ENCODE data around the gene NRN1. TPM values are rescaled to one million over a fixed set of nuclear protein-coding genes. Genes with fewer than 3 reads are reported as not detected.
"Not testable (repeated sequence)": the region's sequence is repeated elsewhere in the genome, so short reads cannot be mapped to it uniquely, and the experiment has no call there.

The NRN1 gene
- total RNA-seq (2014; rRNA removed; shearing (Covaris generic)) = 34.1 and 37.3 TPM in 2 replicates

DNA sequence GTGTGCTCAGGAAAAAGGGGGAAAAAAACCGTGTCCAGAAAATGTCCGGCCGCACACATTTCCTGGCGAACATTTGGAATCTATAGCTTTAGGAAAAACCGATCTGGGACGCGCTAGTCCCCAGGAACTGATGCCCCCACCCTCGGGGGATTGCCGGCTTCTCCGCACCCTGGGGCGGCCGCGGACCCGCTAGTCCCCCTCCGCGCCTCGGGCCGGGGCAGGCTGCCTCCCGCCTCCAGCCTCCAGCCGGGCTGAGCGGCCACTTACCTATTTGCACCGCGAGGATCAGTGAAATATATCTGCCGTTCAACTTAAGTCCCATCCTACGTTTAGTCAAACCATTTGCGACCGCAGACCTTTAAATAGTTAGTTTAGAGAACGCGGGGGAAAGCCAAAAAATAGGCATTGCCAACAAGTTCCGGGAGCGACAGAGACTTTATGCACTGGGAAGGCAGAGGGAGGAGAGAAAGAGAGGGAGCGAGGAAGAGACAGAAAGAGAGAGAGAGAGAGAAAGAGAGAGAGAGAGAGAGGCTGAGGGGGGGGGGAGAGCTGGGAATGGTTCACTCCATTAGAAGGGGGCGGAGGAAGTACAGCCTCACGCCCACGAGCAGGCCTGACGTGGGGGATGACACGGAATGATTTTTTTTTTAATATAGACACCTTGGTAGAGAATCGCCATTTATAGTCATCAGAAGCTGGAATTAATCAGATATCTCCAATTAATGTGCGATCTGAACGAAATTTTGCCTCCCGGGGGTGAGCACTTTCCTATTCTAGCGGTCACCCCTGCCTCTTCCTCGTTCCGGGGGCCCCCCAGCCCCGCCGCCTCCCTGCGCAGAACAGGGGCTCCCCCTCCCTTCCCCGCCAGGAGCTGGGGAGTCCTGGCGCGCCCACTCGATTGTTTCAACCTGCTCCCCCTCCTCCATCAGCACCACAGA is at the start of gene NRN1:
Gene NRN1 (minus strand): TSS at position 498 of the 938 bp plus-strand sequence. CDS start 176 bp downstream, at position 322.
- peak; percentile 50 for DNase-seq (ENCODE audit: low spot score)

GRCh38 chr6:6052216-6052615 is 45.5 kb upstream of the NRN1 start:
- DNase-seq (ENCODE audit: low spot score) = no peak

GRCh38 chr6:6046716-6047115 is 40.0 kb upstream of the NRN1 start:
- DNase-seq (ENCODE audit: low spot score) = no peak

GRCh38 chr6:6039946-6040509 is 33.3 kb upstream of the NRN1 start:
- no peak for DNase-seq (ENCODE audit: low spot score)

DNA sequence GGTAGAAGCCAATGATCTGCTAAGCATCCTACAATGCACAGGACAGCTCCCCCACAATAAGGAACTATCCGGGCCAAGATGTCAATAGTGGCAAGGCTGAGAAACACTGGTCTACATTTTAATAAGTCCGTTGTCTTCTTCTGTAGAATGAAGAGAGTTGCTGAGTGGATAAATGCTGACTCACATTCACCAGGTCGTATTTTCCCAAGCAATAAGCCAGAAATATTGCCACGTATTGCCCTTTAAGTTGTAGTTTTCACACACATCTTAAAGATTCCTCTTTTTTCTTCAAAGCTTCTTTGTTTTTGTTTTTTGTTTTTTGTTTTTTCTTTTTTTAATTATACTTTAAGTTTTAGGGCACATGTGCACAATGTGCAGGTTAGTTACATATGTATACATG is 30.5 kb upstream of the NRN1 start:
- no peak for DNase-seq (ENCODE audit: low spot score)

DNA sequence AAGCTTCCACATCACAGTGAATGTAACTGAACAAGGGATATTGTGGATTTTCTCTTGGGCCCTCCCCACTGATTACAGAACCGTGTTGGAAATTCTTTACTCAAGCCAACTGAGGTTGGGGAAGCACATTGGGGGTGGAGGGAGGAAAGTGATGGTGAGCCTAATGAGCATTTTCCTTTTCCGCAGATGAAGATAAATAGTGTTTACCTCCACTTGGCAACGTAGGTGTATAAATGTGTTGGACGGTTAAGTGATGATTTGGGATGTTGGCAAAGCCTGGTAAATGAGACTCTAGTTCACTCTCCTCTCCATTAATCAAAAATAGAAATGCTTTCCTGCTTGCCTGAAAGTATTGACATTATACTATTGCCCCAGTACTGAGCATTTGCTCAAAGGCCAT is 27.1 kb upstream of the NRN1 start:
- DNase-seq (ENCODE audit: low spot score) = no peak

- no peak for DNase-seq (ENCODE audit: low spot score)
Measured at GRCh38 chr6:6026513-6027205, 19.9 kb upstream of the NRN1 start.

- no peak for DNase-seq (ENCODE audit: low spot score)
Measured at GRCh38 chr6:6025736-6026135, 19.0 kb upstream of the NRN1 start.

GRCh38 chr6:6024220-6024619 is 17.5 kb upstream of the NRN1 start:
- DNase-seq (ENCODE audit: low spot score) = no peak

DNA sequence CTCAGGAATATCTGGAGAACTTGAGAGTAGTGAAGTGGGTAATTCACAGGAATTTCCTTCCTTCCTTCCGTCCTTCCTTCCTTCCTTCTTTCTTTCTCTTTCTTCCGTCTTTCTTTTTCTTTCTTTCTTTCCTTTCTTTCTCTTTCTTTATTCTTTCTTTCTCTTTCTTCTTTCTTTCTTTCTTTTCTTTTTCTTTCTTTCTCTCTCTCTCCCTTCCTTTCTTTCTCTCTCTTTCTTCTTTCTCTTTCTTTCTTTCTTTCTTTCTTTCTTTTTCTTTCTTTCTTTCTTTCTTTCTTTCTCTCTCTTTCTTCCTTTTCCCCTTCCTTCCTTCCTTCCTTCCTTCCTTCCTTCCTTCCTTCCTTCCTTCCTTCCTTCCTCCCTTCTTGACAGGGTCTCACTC is 16.1 kb upstream of the NRN1 start:
- not testable (repeated sequence) for DNase-seq (ENCODE audit: low spot score)

GRCh38 chr6:6008648-6009421 is 2.1 kb upstream of the NRN1 start:
- peak; percentile 87 for DNase-seq (ENCODE audit: low spot score)

DNA sequence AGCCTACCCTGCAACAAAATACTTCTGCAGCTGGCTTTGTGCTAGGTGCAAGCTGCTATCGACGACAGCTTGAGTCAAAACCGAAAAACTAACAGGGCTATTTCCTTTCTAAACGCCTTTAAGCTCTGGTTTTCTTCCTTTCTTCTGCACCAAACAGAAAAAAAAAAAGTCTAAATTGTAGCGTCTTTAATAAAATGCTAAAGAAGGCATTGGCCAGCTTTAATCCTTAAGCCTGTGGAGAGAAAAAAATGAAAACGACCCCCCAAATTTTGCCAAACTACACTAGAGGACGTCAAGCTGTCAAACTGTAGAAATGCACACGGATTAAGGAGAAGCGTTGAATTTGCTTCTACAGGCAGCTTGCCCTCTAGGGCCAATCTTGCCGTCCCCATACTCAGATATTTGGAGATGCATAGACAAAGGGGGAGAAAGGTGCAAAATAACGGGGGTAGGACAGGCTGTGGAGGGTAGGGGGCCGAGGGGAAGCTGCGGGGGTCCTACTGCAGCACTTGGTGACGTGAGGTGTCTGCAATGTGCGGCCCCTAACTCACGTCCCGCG is 1.4 kb upstream of the NRN1 start:
- DNase-seq (ENCODE audit: low spot score) = no peak

DNA sequence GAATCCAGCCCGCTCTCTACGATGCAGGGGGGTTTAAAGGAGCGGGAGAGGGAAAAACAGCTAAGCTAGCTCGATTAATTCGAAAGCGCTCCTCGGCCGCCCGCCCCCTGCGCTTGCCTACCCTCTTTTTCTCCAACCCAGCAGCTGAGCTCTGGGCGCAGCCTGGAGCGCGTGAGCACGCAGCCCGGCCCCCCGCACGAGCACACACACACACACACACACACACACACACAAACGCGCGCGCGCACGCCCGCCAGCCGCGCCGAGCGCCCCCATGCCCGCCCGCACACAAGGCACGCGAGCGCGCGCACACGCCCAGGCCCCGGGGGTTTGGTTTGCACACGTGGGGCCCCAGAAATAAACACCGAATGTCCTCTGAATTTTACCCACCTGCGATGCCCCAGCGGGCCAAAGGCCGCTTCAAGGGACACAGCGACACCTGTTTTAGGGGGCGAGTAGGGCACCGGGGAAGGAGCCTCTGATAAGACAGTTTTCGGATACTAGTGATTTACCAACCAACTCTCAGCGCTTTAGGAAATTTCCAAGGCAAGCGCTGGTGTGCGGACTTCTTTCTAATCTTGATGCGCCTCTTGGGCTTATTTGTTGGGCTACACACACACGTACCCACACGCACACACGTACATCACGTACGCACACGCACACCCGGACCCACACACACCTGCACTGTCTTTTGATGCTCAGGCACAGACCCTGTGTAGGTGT is 802 bp upstream of the NRN1 start:
- DNase-seq (ENCODE audit: low spot score) = peak; percentile 39

GRCh38 chr6:6006006-6006427 is 708 bp downstream of the NRN1 start:
- DNase-seq (ENCODE audit: low spot score) = no peak

GRCh38 chr6:6005051-6006005 is 1.4 kb downstream of the NRN1 start:
- DNase-seq (ENCODE audit: low spot score) = no peak

DNA sequence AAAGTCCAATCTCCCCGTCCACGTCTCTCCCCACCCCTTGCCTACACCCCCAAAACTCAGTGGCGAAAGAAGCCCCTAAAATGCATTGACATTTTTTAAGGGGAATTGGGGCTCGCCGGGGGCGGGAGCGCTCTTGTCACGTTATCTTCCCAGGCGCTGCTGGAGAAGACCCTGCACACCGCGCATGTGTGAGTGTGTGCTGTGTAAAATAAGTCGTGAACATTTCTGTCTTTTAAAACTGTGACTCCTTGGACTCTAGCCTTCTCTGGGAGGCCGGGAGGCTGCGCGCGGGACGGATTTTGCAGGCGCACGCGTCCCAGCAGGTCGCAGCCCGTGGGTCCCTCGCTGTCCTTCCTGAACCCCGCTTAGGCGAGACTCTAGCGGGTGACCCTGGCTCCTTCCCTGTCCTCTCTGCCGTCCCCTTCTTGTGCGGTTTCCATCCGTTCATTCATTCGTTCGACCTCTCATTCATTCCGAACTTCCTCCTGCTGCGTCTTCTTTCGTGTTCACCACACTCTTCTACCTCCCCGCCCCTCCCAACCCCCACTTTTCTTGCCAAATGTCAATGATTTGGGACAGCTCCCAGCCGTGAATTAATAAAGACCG is 2.2 kb downstream of the NRN1 start:
- DNase-seq (ENCODE audit: low spot score) = peak; percentile 29

DNA sequence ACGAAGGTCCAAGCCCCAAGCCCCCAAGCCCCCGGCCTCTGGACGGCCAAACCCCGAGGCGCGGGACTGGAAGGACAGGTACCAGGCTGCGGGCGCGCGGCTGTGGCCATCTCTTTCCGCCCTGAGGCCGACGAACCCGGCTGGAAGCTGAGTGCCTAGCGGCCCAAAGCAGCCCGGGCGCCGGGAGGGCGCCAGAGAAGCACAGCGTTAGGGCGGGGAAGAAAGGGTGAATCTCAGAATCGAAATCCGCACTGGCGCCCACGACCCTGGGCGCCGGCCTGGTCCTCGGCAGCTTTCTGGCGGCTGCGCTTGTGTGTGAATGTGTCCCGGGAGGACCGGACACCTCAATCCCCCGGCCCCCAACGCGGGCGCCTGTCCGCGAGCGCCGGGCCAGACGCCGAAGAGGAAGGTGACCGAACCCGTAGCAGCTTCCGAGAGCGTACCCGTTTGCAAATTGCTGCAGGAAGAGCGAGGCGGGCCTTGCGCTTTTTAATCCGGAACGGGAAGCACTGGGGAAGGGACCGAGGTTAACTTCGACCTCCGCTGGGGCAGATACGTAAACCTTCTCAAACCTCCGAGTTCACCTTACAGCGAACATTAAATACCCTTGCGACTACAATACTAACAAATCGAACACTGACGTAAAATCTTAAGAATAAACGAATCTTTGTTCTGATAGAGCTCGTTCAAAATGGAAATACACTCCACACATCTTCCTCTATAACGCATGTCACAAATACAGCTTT is 2.9 kb downstream of the NRN1 start:
- DNase-seq (ENCODE audit: low spot score) = no peak

DNA sequence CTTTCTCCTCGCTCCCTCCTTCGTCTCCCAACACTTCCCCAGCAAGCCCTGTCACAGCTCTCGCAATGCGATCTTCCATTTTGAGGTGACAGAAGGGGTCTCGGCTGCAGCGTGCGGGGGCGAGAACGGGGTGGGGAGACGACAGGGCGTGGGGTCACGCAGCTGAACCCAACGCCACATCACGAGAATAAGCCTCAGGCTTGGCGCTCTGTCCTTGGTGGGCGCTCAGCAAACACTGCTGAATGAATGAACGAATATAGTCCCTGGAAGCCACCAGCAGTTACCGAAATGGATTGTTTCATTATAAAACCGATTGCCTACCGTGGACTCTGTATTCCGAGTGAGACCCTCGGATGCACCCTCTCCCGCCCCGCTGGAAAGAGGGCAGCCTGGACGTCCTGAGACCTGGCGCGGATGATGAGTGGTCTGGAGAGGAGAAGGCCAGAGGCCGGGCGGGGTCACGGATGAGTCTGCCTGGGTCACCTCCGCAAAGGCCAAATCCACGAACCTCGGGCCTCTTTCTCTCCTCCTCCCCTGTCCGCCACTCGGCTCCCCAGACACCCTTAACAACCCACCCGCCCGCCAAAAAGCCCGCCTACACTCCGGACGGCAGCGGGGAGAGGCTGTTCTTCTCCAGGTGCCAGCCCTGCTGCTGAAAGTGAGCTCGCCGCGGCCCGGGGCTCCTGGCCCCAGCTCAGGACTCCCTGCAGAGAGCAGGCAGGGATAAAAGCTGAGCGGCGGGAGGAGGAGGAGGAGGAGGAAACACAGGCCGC is 3.7 kb downstream of the NRN1 start:
- no peak for DNase-seq (ENCODE audit: low spot score)

Measured in H4 (cell line).